ENCODE measurements around the gene CCL2. TPM values are rescaled to one million over a fixed set of nuclear protein-coding genes. Genes with fewer than 3 reads are reported as not detected.
A peak's percentile ranks its signal among the peaks of the same experiment; 100 is the strongest.

The CCL2 gene
- total RNA-seq, 4 donors from 2014 or later: 1.2 to 19.8 (median 6.6) TPM; not detected in 1

GRCh38 chr17:34246881-34247280, 8.2 kb upstream of the CCL2 start:
- no peak overlapping the region for H3K27ac ChIP-seq
- TF ChIP-seq POLR2A (IDR thresholded peaks at IDR 0.05): no peak
- TF ChIP-seq CTCF (IDR thresholded peaks at IDR 0.05): no peak
- H3K4me3 ChIP-seq: no peak overlapping the region
- H3K27me3 ChIP-seq: no peaks in the 10 kb centered on the region
- peaks cover 0 to 31% (median 10%) of the 10 kb centered on the region in 4 donors for H3K4me1 ChIP-seq
- no peak for DNase-seq
- H3K9me3 ChIP-seq: no peaks in the 10 kb centered on the region
- H3K36me3 ChIP-seq: no peaks in the 10 kb centered on the region

GRCh38 chr17:34248511-34249024, 6.5 kb upstream of the CCL2 start:
- Histone ChIP-seq H3K4me1 (peaks cover 0 to 45% (median 11%) of the 10 kb centered on the region in 4 donors), H3K27ac (peak overlapping the region in 2 of 4 donors; percentile 13 to 49), H3K9me3 (no peaks in the 10 kb centered on the region), H3K27me3 (no peaks in the 10 kb centered on the region), H3K4me3 (no peak overlapping the region), H3K36me3 (no peaks in the 10 kb centered on the region)
- no peak for DNase-seq
- no peak for TF ChIP-seq CTCF (IDR thresholded peaks at IDR 0.05)
- no peak for TF ChIP-seq POLR2A (IDR thresholded peaks at IDR 0.05)

- H3K36me3 ChIP-seq: no peaks in the 10 kb centered on the region
- H3K27me3 ChIP-seq: no peaks in the 10 kb centered on the region
- no peak for TF ChIP-seq CTCF (IDR thresholded peaks at IDR 0.05)
- no peak for TF ChIP-seq POLR2A (IDR thresholded peaks at IDR 0.05)
- DNase-seq: no peak
- H3K9me3 ChIP-seq: no peaks in the 10 kb centered on the region
- H3K4me3 ChIP-seq: no peak overlapping the region
- peaks cover 0 to 48% (median 10%) of the 10 kb centered on the region in 4 donors for H3K4me1 ChIP-seq
- H3K27ac ChIP-seq: peak overlapping the region in 2 of 4 donors; percentile 13 to 49
Observed at GRCh38 chr17:34249061-34249460, 6.0 kb upstream of the CCL2 start.

- Histone ChIP-seq H3K36me3 (no peaks in the 10 kb centered on the region), H3K4me1 (peaks cover 0 to 51% (median 10%) of the 10 kb centered on the region in 4 donors), H3K27ac (peak overlapping the region in 2 of 4 donors; percentile 13 to 49), H3K9me3 (no peaks in the 10 kb centered on the region), H3K4me3 (no peak overlapping the region), H3K27me3 (no peaks in the 10 kb centered on the region)
- TF ChIP-seq POLR2A (IDR thresholded peaks at IDR 0.05) (no peak), CTCF (IDR thresholded peaks at IDR 0.05) (no peak)
- no peak for DNase-seq
Observed at GRCh38 chr17:34249478-34249877, 5.6 kb upstream of the CCL2 start.

- Histone ChIP-seq H3K27ac (peak overlapping the region in 2 of 4 donors; percentile 55 to 84), H3K4me1 (peaks cover 0 to 55% (median 10%) of the 10 kb centered on the region in 4 donors), H3K4me3 (no peak overlapping the region), H3K36me3 (no peaks in the 10 kb centered on the region), H3K9me3 (no peaks in the 10 kb centered on the region), H3K27me3 (no peaks in the 10 kb centered on the region)
- TF ChIP-seq POLR2A (IDR thresholded peaks at IDR 0.05) (no peak), CTCF (IDR thresholded peaks at IDR 0.05) (no peak)
- DNase-seq: no peak
Observed at GRCh38 chr17:34251186-34251585, 3.9 kb upstream of the CCL2 start.

- peak overlapping the region in 3 of 4 donors; percentile 55 to 84 (median 63) for H3K27ac ChIP-seq
- TF ChIP-seq CTCF (IDR thresholded peaks at IDR 0.05): no peak
- TF ChIP-seq POLR2A (IDR thresholded peaks at IDR 0.05): no peak
Observed at GRCh38 chr17:34252095-34252443, 3.0 kb upstream of the CCL2 start.

More at GRCh38 chr17:34252095-34252443, 3.0 kb upstream of the CCL2 start:
- Histone ChIP-seq H3K36me3 (no peaks in the 10 kb centered on the region), H3K4me3 (no peak overlapping the region), H3K4me1 (peaks cover 0 to 55% (median 10%) of the 10 kb centered on the region in 4 donors), H3K9me3 (no peaks in the 10 kb centered on the region), H3K27me3 (no peaks in the 10 kb centered on the region)
- no peak for DNase-seq

Data from Peyer's patch (tissue), 4 donors.